Liver (tissue), 9 donors: ENCODE data around the gene DCTN4. TPM values are rescaled to one million over a fixed set of nuclear protein-coding genes. Genes with fewer than 3 reads are reported as not detected.

Source experiments
- DNase-seq: peaks from one replicate; pipeline ENCODE4 v3.0.0-alpha.2; 2017; ENCODE audit warnings: low spot score
- H3K27ac ChIP-seq, 2 donors: one replicate each; pipeline ENCODE4 v1.7.0; 2013; ENCODE audit warnings: inconsistent platforms in 2 of 2, low read length in 2 of 2, control low read depth in 1 of 2, low read depth in 1 of 2, mild to moderate bottlenecking in 1 of 2
- H3K27me3 ChIP-seq, 4 donors: one replicate each; pipeline versions ENCODE4 v1.6.1 to v1.7.0; 2013; ENCODE audit warnings: low read length in 3 of 4, inconsistent platforms in 1 of 4, mild to moderate bottlenecking in 1 of 4, moderate library complexity in 1 of 4; ENCODE audit not compliant: control insufficient read depth in 4 of 4, insufficient read depth in 4 of 4
- H3K36me3 ChIP-seq, 4 donors: one replicate each; pipeline versions ENCODE4 v1.6.1 to v1.7.0; 2013; ENCODE audit warnings: low read length in 3 of 4, mild to moderate bottlenecking in 3 of 4, low read depth in 1 of 4, moderate library complexity in 1 of 4; ENCODE audit not compliant: control insufficient read depth in 4 of 4, insufficient read depth in 3 of 4
- H3K4me1 ChIP-seq, 4 donors: one replicate each; pipeline versions ENCODE4 v1.6.1 to v1.7.0; 2013; ENCODE audit warnings: low read length in 3 of 4, mild to moderate bottlenecking in 3 of 4, moderate library complexity in 1 of 4; ENCODE audit not compliant: control insufficient read depth in 4 of 4, insufficient read depth in 4 of 4
- H3K4me3 ChIP-seq, 3 donors: one replicate each; pipeline versions ENCODE4 v1.6.1 to v1.7.0; 2013; ENCODE audit warnings: low read length in 3 of 3, control low read depth in 1 of 3, low read depth in 1 of 3, mild to moderate bottlenecking in 1 of 3
- H3K9ac ChIP-seq, 2 donors: one replicate each; pipeline ENCODE4 v1.7.0; 2013; ENCODE audit warnings: low read length in 2 of 2, mild to moderate bottlenecking in 2 of 2, moderate library complexity in 2 of 2, control low read depth in 1 of 2, low read depth in 1 of 2
- H3K9me3 ChIP-seq, 4 donors: one replicate each; pipeline versions ENCODE4 v1.6.1 to v1.7.0; 2013; ENCODE audit warnings: low read length in 3 of 4; ENCODE audit not compliant: control insufficient read depth in 4 of 4
- ATF3 ChIP-seq: IDR thresholded peaks from 2 replicates; pipeline ENCODE4 v1.6.1; 2016; ENCODE audit warnings: antibody characterized with exemption
- CTCF ChIP-seq: fragments of 150-350 bp; IDR thresholded peaks from 2 replicates; pipeline ENCODE4 v1.5.1; 2017; ENCODE audit warnings: improper control_type of control experiment, low read depth, low read length; ENCODE audit not compliant: missing input control
- EGR1 ChIP-seq, 2 donors: IDR thresholded peaks; 2 replicates each; pipeline ENCODE4 v1.6.1; 2016 to 2018; ENCODE audit warnings: antibody characterized with exemption in 2 of 2, low read depth in 2 of 2
- FOXA1 ChIP-seq: IDR thresholded peaks from 2 replicates; pipeline ENCODE4 v1.6.1; 2016; ENCODE audit warnings: antibody characterized with exemption
- FOXA2 ChIP-seq: IDR thresholded peaks from 2 replicates; pipeline ENCODE4 v1.6.1; 2016; ENCODE audit warnings: antibody characterized with exemption
- GABPA ChIP-seq, 2 donors: IDR thresholded peaks in 1 of 2; conservative IDR thresholded peaks in 1 of 2; 2 replicates each; pipeline ENCODE4 v1.6.1; 2016; ENCODE audit warnings: antibody characterized with exemption in 2 of 2, mild to moderate bottlenecking in 1 of 2, moderate library complexity in 1 of 2
- HNF4A ChIP-seq, 2 donors: conservative IDR thresholded peaks; 2 replicates each; pipeline ENCODE4 v1.6.1; 2016; ENCODE audit warnings: antibody characterized with exemption in 2 of 2, mild to moderate bottlenecking in 2 of 2
- JUND ChIP-seq, 2 donors: IDR thresholded peaks; 2 replicates each; pipeline ENCODE4 v1.6.1; 2016; ENCODE audit warnings: antibody characterized with exemption in 2 of 2
- MAX ChIP-seq: IDR thresholded peaks from 2 replicates; pipeline ENCODE4 v1.6.1; 2016; ENCODE audit warnings: antibody characterized with exemption
- NR2F2 ChIP-seq: IDR thresholded peaks from 2 replicates; pipeline ENCODE4 v1.6.1; 2016; ENCODE audit warnings: antibody characterized with exemption
- RAD21 ChIP-seq, 2 donors: IDR thresholded peaks; 2 replicates each; pipeline ENCODE4 v1.6.1; 2016; ENCODE audit warnings: antibody characterized with exemption in 2 of 2, mild to moderate bottlenecking in 2 of 2
- REST ChIP-seq: IDR thresholded peaks from 2 replicates; pipeline ENCODE4 v1.6.1; 2016; ENCODE audit warnings: antibody characterized with exemption, mild to moderate bottlenecking
- RXRA ChIP-seq, 2 donors: IDR thresholded peaks; 2 replicates each; pipeline ENCODE4 v1.6.1; 2017 to 2018; ENCODE audit warnings: antibody characterized with exemption in 2 of 2, mild to moderate bottlenecking in 1 of 2
- SP1 ChIP-seq: IDR thresholded peaks from 2 replicates; pipeline ENCODE4 v1.6.1; 2018; ENCODE audit warnings: antibody characterized with exemption, mild to moderate bottlenecking
- TAF1 ChIP-seq: conservative IDR thresholded peaks from 2 replicates; pipeline ENCODE4 v1.6.1; 2016; ENCODE audit warnings: antibody characterized with exemption, mild to moderate bottlenecking
- YY1 ChIP-seq: IDR thresholded peaks from 2 replicates; pipeline ENCODE4 v1.6.1; 2016; ENCODE audit warnings: antibody characterized with exemption, mild to moderate bottlenecking
- ZBTB33 ChIP-seq: IDR thresholded peaks from 2 replicates; pipeline ENCODE4 v1.6.1; 2016; ENCODE audit warnings: antibody characterized with exemption
- WGBS: extraction: QIAGEN DNeasy Blood & Tissue Kit; methylation state at CpG from one replicate; pipeline ENCODE4 v1.1.7; 2013; 5-methylcytosine and 5-hydroxymethylcytosine counted together
- polyA plus RNA-seq, 2 donors: library from polyadenylated mRNA; stranded (reverse) in 1 of 2; unstranded in 1 of 2; fragments of 200-250 nt in 1 of 2; fragments of >200 nt in 1 of 2; fragmentation: Nextera tagmentation in 1 of 2; extraction: Ambion mirVana in 1 of 2; gene quantifications; one replicate each; pipeline versions ENCODE4 v1.2.1 to v1.2.3, GENCODE V29; 2013 to 2015
- total RNA-seq, 2 donors: library from RNA; depleted of rRNA; stranded (reverse); fragments of >200 nt; gene quantifications; one replicate each; pipeline ENCODE4 v1.2.3, GENCODE V29; 2014
- donor health status: healthy.
- donor health status: healthy.
- donor health status: healthy.
- donor health status: healthy.
- donor health status: healthy.

Gene DCTN4
- total and polyA plus RNA-seq, 4 donors = 10.3 to 29.6 (median 20.2) TPM

- TF ChIP-seq YY1 (no peak), TAF1 (no peak), RAD21 (IDR thresholded peaks at IDR 0.05) (no peak), EGR1 (IDR thresholded peaks at IDR 0.05; ENCODE audit: low read depth in 2 of 2) (no peak), ZBTB33 (no peak), CTCF (no peak), REST (no peak), FOXA2 (no peak), FOXA1 (no peak)
- WGBS = 2% methylated on average over 15 of the region's 15 CpGs
- no peaks in the 10 kb centered on the region for H3K9me3 ChIP-seq
- peak overlapping the region; percentile 75 to 96 for H3K9ac ChIP-seq
- H3K4me3 ChIP-seq = peak overlapping the region; percentile 78 to 98 (median 85)
- peak overlapping the region; percentile 92 to 97 for H3K27ac ChIP-seq
- peaks cover 6 to 32% (median 29%) of the 10 kb centered on the region in 4 donors for H3K36me3 ChIP-seq
- peaks cover 0 to 18% (median 13%) of the 10 kb centered on the region in 4 donors for H3K4me1 ChIP-seq
- H3K27me3 ChIP-seq = no peaks in the 10 kb centered on the region
- no peak for DNase-seq
Observed at GRCh38 chr5:150700246-150700593, 58.6 kb downstream of the DCTN4 start.

- DNase-seq = no peak
- no peak overlapping the region for H3K27ac ChIP-seq
- WGBS = 89% methylated on average over 3 of the region's 3 CpGs
- TF ChIP-seq REST (no peak), TAF1 (no peak), MAX (no peak), RXRA (IDR thresholded peaks at IDR 0.05) (no peak), RAD21 (IDR thresholded peaks at IDR 0.05) (no peak), SP1 (no peak), GABPA (IDR thresholded peaks at IDR 0.05 in 1 of 2, conservative IDR thresholded peaks at IDR 0.05 in 1 of 2) (no peak), JUND (IDR thresholded peaks at IDR 0.05) (no peak), FOXA2 (no peak), NR2F2 (no peak), HNF4A (conservative IDR thresholded peaks at IDR 0.05) (no peak), FOXA1 (no peak), ATF3 (no peak), ZBTB33 (no peak)
Observed at GRCh38 chr5:150694612-150695011, 64.2 kb downstream of the DCTN4 start.

More at GRCh38 chr5:150694612-150695011, 64.2 kb downstream of the DCTN4 start:
- Histone ChIP-seq H3K4me3 (no peak overlapping the region), H3K9ac (no peak overlapping the region), H3K9me3 (no peaks in the 10 kb centered on the region), H3K27me3 (no peaks in the 10 kb centered on the region), H3K36me3 (peaks cover 32 to 78% (median 75%) of the 10 kb centered on the region in 4 donors), H3K4me1 (peaks cover 0 to 8% (median 6%) of the 10 kb centered on the region in 4 donors)
